Measurements from ENCODE around the gene NR2F6. TPM values are rescaled to one million over a fixed set of nuclear protein-coding genes. Genes with fewer than 3 reads are reported as not detected.

NR2F6 gene
- total RNA-seq, 1 donor from 2014 or later: 76.4 TPM

DNA sequence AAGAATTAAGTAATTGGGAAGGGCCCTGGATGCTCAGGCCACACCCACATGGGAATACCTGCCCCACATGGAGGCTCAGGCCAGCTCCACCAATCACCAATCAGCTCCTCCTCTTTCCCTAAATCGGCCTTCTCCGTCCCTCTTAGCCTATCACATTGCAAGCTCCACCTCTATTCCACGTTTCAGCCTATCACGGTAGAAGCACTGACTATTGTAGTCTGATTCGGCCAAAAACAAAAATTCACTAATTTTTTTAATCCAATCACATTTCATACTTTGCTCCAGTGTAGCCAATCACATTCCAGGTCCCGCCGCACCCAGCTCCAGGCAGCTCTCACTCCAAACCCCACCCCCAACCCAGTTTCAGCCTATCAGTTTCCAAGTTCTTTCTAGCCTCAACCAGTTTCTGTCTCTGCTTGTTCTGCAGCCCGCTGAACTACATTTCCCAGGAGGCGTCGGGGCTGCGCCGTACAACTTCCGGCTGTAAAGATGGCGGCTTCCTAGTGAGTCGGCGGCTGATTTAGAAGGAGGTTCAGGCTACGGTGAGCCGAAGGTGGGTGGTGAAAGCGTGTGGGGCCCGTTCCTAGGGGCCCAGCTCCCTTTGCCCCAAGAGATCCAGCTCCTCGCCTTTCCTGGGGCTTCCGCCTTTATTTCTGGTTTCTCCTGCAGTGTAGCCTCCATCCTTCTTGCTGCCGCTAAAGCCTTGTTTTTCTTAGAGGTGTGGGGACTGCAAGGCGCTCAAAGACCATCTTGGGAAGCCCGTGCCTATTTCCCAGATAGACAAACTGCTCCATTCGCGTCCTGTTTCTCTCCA is 21.5 kb upstream of the NR2F6 start, which contains the start of gene BABAM1:
Gene BABAM1, plus strand, starts transcription at position 469 of the 814 bp plus-strand sequence. CDS start 1,364 bp downstream, outside the sequence.
- ATAC-seq (peak; percentile 98), DNase-seq (ENCODE audit: missing footprints) (peak; percentile 96)
- intact Hi-C loops (cut with DNase I): loop anchor here (1.0 kb wide), 2 partner anchors 38 to 52 kb away; partner anchors contain the start of genes MRPL34 and USE1

DNA sequence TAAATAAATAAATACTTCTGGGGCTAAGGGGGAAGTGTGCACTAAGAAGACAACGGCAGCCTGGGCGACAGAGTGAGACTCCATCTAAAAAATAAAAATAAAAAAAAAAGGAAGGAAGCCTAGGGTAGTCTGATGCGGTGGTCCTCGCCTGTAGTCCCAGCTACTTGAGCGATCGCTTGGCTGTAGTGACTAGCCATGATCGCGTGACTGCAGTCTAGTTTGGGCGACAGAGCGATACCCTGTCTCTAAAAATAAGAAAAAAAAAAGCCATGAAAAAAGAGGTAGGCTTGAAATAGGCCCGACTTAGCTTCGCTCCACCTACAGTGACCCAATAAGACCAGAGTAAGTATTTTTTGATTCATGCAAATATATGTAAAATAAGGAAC is 20.9 kb upstream of the NR2F6 start:
- DNase-seq (ENCODE audit: missing footprints): no peak
- intact Hi-C loops (cut with DNase I): no loop called here
- no peak for ATAC-seq

DNA sequence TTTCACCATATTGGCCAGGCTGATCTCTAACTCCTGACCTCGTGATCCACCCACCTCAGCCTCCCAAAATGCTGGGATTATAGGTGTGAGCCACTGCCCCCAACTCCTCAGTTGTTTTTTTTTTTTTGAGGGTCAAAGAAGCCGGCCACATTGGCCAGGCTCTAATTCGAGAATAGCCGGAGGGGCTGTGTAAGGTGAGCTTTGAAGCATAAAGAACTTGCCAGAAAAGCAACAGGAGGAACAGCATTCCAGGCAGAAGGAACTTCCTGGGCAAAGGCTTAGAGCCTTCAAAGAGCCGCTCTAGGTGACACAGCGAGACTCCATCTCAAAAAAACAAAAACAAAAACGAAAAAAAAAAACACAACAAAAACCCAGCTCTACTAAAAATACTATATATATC is 20.3 kb upstream of the NR2F6 start:
- ATAC-seq (no peak), DNase-seq (ENCODE audit: missing footprints) (no peak)
- intact Hi-C loops (cut with DNase I): no loop called here

DNA sequence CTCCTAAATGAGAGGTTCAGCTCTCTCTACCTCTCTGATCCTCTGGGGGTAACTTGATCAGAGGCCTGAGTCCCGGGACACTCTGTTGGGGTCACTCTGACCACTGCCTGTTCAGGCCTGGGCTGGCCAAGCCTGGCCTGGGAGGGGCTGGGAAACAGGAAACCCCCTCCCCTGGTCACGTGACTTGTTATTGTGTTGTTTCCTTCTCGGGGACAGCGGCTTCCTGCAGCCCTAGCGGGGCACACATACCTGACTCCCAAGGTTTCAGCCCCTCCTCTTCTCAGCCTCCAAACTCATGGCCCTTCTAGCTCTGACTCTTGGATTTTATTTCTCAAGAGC is 18.9 kb upstream of the NR2F6 start, which contains the start of gene USHBP1:
Gene USHBP1, minus strand, starts transcription at position 105 of the 339 bp plus-strand sequence. CDS start 446 bp downstream, outside the sequence.
- no peak for DNase-seq (ENCODE audit: missing footprints)
- intact Hi-C loops (cut with DNase I): no loop called here
- no peak for ATAC-seq

DNA sequence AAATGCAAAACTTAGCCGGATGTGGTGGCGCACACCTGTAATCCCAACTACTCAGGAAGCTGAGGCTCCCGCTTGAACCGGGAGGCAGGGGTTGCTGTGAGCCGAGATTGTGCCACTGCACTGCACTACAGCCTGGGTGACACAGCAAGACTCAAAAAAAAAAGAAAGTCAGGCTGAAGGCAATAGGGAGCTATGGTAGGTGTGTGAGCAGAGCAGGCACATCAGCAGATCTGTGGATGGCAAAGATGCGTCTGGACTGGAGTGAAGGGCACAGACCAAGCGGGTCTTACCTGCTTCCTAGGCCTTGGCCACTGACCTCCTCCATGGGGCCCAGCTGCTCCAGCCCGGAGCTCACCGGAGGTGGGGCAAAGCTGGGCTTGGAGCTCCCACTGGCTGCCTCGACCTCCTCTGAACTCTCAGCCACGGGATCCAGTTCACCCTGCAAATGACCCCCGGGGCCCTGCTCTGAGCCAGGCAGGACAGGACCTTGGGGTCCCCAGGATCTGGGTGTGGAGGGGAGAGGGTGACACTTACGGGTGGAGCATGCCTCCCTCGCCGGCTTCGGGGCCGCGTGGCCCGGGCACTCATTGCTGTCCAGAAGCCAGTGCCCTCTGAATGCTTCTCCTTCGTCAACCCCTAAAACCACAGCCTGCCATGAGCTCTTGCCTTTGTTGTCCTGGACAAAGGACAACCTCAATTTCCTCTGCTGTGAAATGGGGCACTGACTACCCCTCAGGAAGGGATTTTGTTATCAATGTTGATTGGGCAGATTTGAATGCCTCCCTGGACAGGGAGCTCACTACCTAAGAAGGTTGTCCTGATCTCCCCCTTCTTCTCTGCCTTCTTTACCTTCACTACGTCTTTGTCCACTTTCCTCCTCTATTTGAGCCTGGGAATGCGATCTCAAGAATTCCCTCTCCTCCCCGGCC is 18.3 kb upstream of the NR2F6 start:
- ATAC-seq (no peak), DNase-seq (ENCODE audit: missing footprints) (no peak)
- intact Hi-C loops (cut with DNase I): no loop called here

DNA sequence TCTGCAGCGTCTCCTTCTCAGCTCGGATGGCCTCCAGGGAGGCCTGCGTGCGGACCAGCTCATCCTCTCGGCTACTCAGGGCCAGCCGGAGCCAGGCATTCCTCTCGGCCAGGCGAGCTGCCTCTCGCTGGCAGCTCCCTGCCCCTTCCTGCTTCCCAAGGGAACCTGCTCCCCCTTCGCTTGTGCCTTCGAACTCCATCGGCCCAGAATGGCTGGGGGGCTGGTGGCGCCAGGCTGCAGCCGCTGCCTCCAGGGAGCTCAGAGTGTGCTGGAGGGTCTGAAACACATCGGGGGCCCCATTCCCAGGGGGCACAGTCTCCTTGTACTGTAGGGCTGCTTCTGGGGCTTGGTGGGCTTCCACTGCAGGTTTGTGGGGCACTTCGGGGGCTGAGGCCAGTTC is 16.8 kb upstream of the NR2F6 start:
- DNase-seq (ENCODE audit: missing footprints): no peak
- intact Hi-C loops (cut with DNase I): no loop called here
- no peak for ATAC-seq

DNA sequence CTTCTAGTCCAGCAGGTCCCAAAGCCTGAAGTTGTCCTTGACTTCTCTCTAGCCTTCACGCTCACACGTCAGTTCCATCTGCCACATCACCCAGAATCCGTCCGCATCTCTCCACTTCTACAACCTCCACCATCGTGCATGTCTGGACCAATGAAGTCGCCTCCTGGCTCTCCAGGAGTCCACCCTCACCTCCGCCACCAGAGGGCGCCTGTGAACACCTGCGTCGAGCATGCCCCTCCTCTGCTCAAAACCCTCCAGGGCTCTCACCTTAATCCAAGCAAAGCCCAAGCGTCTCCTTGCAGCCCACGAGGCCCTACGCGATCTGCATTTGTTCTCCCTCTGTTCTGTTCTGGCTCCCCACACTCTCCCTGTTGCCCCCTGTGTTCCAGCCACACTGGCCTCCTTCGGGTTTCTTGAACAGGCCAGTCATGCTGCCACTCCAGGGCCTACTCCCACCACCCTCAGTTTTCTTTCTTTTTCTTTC is 15.2 kb upstream of the NR2F6 start:
- DNase-seq (ENCODE audit: missing footprints) (peak; percentile 91), ATAC-seq (peak; percentile 89)
- intact Hi-C loops (cut with DNase I): loop anchor here (1.0 to 2.0 kb wide), 2 partner anchors 14 to 20 kb away; partner anchors contain the start of gene ANKLE1

DNA sequence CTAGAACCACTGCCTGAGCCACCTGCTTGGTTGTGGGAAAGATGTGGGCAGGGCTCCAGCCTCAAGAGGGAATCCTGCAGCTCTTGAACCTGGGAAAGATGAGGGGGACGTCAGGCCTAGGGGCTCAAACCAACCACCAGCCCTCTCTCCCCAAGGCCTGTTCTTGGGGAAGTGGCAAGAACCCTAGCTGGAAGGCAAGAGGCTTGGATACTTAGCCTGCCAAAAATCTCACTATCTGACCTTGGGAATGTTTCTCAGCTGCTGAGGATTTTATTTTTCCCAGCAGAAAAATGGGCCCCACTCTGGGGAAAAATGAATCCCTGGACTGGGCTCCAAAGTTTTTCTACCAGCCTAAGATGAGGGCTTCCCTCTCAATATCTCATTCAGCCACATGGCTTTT is 14.2 kb upstream of the NR2F6 start:
- DNase-seq (ENCODE audit: missing footprints): no peak
- ATAC-seq: no peak
- intact Hi-C loops (cut with DNase I): loop anchor here (1.0 to 2.0 kb wide), 2 partner anchors 13 to 21 kb away; partner anchors contain the start of gene ANKLE1

DNA sequence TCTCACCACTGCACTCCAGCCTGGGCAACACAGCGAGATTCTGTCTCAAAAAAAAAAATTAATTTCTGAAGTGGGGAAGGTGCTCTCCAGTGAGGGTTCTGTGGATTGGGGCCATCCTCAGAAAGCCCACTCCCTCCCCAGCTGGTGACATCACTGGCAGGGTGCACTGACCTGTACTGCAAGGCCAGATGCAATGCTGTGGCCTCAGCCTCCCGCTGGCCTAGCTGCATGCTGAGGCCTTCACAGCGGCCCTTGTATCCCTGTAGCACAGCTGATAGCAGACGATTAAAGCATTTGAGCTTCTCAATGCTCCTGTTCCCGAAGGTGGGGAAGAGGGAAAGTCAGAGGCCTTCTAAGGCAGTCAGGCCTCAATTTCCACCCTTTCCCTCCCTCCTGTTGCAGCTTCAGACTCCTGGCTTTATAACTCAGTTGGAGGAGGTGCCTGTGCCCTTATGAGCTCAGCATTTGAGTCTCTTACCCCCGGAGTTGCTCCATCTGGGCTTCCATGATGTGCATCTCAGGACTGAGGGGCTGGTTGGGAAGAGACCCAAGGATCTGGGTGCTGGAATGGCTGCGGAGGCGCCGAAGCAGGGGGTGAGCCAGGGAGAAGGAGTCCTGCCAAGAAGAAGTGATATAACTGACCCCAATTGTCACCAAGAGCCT is 13.5 kb upstream of the NR2F6 start:
- intact Hi-C loops (cut with DNase I): no loop called here
- DNase-seq (ENCODE audit: missing footprints): no peak
- no peak for ATAC-seq

DNA sequence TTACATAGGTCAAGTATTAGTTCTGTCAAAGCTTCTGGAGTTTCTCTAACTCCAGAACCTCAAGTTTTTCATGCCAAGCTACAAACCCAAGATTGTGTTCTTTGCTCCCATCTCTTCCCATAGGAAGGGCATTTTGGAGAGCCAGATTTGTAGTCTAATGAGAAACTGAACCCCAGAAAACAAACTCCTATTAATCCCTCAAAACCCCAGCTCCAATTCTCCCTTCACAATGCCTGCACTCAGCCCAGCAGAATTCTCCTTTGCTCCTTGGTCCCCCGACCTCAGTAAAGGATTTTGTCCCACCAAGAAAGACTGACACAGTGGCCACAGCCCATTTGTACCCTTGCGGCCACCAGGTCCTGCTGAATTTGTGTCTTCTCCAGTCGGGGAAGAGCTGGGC is 10.4 kb upstream of the NR2F6 start:
- no peak for ATAC-seq
- intact Hi-C loops (cut with DNase I): no loop called here
- DNase-seq (ENCODE audit: missing footprints): no peak

DNA sequence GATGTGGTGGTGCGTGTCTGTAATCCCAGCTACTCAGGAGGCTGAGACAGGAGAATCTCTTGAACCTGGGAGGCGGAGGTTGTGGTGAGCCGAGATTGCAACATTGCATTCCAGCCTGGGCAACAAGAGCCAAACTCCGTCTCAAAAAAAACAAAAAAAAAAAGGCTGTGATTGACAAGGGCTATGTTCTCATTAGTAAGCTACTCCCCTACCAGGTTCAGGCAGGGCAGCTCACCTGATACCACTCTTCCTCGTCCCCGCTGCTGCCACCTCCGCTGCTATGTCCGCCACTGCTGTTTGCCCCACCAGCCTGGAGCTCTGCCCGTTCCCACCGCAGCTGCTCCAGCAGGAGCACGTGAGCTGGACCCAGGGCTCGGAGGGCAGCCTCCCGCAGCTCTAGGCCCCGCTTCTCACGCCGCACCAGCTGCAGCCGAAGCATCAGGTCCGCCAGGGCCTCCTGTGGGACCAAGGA is 9.5 kb upstream of the NR2F6 start:
- intact Hi-C loops (cut with DNase I): no loop called here
- ATAC-seq: no peak
- DNase-seq (ENCODE audit: missing footprints): no peak

DNA sequence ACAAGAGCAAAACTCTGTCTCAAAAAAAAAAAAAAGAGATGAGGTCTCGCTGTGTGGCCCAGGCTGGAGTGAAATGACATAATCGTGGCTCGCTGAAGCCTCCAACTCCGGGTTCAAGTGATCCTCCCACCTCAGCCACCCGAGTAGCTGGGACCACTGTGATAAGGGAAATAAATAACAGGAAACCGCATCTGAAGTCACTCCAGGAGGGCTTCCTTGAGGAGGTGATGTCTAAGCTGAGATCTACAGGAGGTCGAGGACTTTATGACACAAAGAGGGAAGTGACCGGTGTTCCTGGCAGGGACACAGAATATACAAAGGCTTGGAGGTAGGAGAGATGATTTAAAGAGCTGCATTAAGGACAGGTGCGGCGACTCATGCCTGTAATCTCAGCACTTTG is 8.9 kb upstream of the NR2F6 start:
- intact Hi-C loops (cut with DNase I): no loop called here
- ATAC-seq (no peak), DNase-seq (ENCODE audit: missing footprints) (no peak)

DNA sequence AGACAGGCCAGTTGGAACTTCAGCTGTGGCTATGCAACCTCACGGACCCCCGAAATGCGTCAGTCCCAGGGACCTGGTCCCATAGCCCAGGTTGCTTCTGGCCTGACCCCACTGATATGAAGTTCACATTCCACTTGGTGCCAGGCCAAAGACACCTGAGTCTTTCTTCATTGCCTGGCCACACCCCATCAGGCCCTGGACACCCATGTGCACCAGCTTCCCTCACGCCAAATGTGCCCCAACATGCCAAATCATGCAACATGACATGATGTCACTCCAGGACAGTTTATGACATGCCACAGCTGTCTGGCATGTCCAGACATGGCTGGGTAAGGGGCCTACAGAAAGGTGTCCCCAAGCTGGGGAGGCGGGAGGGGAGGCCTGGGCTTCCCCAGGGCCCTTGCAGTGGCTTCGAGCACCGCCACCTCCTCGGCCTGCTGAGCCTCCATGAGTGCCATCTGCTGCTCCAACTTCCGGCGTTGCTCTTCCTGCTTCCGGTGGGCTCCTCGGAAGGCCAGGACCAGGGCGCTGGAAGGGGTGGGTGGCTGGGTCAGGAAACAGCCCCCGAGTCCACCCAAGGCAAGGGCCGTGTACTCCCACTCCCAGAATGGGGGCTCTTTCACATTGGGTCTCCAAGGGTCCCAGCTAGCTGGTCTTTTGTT is 4.3 kb upstream of the NR2F6 start:
- intact Hi-C loops (cut with DNase I): no loop called here
- DNase-seq (ENCODE audit: missing footprints) (no peak), ATAC-seq (no peak)

DNA sequence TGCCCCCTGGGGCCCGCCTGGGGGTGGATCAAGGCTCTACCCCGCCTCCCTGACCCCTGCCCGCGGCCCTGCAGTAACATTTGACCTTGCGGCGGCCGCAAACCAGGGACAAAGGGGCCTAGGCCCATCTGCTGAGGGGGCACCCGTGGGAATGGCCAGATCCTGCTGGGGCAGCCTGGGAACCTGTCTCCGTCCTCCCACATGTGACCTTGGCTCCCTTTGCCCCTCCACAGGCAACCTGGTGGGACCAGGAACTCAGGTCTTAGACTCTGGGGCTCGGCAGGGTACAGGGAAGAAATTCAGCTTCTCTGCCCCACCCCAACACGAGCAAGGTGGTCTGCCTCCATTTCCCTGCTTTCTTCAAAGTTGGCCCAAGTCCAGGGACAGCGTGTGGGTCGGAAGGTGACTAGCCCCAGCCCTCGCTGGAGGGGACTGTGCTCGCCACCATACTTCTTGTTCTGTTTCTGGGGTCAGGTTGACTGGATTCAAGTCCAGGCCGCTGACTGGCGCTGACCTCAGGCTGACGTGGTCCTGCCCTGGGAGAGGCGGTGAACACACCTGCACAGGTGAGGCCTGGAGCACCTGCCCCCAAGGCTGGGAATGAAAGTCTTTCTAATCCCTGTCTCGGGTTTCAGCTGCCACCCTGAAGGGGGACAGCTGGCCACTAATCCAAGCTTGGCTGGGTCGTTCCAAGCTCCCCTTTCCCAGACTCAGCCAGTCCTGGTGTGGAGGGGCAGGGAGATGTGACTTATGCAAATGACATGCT is 2.5 kb upstream of the NR2F6 start:
- DNase-seq (ENCODE audit: missing footprints) (no peak), ATAC-seq (no peak)
- intact Hi-C loops (cut with DNase I): no loop called here

DNA sequence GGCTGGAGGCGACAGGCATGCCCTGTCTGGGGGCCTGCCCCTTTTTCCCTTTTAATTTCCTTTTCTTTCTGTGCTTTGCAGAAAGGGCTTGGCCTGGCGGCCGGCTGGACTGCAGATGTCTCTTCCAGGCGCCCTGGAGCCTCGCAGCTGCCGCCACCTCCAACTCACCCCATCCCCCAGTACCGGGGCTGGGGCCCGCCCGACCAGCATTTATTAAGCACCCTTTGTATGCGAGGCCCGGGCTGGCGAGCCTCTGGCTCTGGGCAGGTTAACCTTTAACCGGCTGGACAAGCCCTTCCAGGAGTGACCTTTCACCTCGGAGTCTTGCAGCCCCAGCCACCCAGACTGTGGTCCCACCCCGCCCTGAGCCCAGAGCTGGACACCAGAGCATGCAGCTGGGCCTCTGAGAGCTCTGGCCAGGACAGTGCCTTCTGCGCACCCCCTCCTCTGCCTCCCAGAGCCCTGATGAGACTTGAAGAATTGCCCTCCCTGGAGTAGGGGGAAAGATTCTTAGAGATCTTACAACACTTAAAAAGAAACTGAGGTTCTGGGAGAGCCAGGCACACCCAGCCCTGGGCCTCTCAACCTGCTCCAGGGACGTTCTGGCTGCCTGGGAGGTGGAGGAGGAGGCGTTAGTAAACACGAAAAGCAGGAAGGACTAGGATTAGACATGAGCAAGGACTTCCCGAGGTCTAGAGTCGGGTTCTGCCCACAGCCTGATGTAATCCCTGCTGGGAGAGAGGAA is 1.1 kb upstream of the NR2F6 start:
- peak; percentile 40 for ATAC-seq
- intact Hi-C loops (cut with DNase I): loop anchor here (1.0 to 2.0 kb wide), 2 partner anchors 14 to 21 kb away; partner anchors contain the start of gene OCEL1
- DNase-seq (ENCODE audit: missing footprints): no peak

DNA sequence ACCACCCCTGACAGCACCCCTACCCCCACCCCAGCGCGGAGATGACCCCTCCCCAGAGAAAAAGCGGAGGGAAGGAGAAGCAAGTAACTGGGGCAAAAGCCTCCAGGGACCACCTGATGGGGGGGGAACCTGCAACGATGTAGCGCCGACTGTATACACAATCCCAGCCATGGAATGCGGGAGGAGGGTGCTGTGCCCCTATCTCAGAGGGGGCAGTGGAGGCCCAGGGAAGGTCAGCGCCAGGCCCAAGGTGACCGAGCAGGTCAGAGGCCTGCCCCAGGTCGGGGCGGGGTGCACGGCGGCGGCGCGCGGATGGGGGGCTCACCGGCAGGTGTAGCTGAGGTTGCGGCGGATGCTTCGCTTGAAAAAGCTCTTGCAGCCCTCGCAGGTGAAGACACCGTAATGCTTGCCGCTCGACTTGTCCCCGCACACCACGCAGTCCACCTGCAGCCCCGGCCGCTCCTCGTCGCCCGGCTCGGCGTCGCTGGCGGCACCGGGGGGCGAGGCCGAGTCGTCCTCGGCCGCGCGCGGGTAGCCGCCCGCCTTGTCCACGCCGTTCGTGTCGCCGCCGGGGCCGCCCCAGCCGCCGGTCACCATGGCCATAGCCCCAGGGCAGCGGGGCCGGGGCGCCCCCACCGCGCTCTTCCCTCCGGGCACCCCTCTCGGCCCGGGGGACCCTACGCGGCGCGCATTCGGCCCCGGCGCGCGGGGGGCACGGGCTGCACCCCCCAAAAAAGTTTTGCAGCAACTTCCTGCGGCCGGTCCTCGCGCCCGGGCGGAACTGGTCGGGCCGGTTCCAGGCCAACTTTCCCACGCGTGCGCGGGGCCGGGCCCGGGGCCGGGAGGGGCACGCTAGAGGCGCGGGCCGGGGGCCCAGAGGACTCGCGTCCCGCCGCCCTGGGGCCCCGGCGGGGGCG is 843 bp downstream of the NR2F6 start:
- no peak for ATAC-seq
- no peak for DNase-seq (ENCODE audit: missing footprints)
- intact Hi-C loops (cut with DNase I): no loop called here
